AG04450 (cell line): ENCODE measurements around the gene KLHDC8A. TPM values are rescaled to one million over a fixed set of nuclear protein-coding genes. Genes with fewer than 3 reads are reported as not detected.
A peak's percentile ranks its signal among the peaks of the same experiment; 100 is the strongest.

Experiments
- CTCF ChIA-PET: fragments of 300-600, 350-600 bp; formaldehyde crosslinking; extraction: SDS; loops from one replicate; lab custom pipeline; 2022; ENCODE audit warnings: antibody characterized with exemption, inconsistent platforms; lab: Charles Lee
- POLR2A ChIA-PET: fragments of 350-600 bp; formaldehyde crosslinking; extraction: SDS; loops from one replicate; lab custom pipeline; 2021; ENCODE audit warnings: antibody characterized with exemption, inconsistent platforms; lab: Yijun Ruan, JAX
- DNase-seq: peaks from one replicate; pipeline ENCODE4 v3.0.0-alpha.2; 2011; ENCODE audit warnings: low read depth, low spot score
- H3K27ac ChIP-seq: one replicate; pipeline ENCODE4 v1.5.1; 2012; ENCODE audit warnings: low read depth, low read length, control low read depth
- H3K27me3 ChIP-seq: one replicate; pipeline ENCODE4 v1.6.0; 2012; ENCODE audit warnings: low read length; ENCODE audit not compliant: control insufficient read depth, insufficient read depth
- H3K4me3 ChIP-seq: 2 replicates; pipeline ENCODE4 v1.5.1; 2011; ENCODE audit warnings: mild to moderate bottlenecking, low read depth, low read length, control low read depth
- H3K9me3 ChIP-seq: 2 replicates; pipeline ENCODE4 v1.5.1; 2012; ENCODE audit warnings: low read length; ENCODE audit not compliant: control insufficient read depth, insufficient read depth
- CTCF ChIP-seq: IDR thresholded peaks from 2 replicates; pipeline ENCODE4 v1.5.1; 2011; ENCODE audit warnings: low read depth, low read length, control low read depth, inconsistent platforms
- polyA plus RNA-seq: library from polyadenylated mRNA; depleted of rRNA; stranded (reverse); fragments of >200 nt; gene quantifications from 2 replicates; pipeline ENCODE4 v1.2.3, GENCODE V29; 2011

KLHDC8A gene
- polyA plus RNA-seq, 1 experiment, result 0.06 TPM

- Histone ChIP-seq H3K27ac (no peak overlapping the region), H3K9me3 (peaks cover under 1% of the 10 kb centered on the region; the same call in 1 of the 2 replicates), H3K27me3 (peaks cover 51% of the 10 kb centered on the region), H3K4me3 (no peak overlapping the region)
- no peak for TF ChIP-seq CTCF
- ChIA-PET CTCF (interaction anchor here (1.4 to 5.8 kb wide), 4 partner anchors 12 to 187 kb away, joined by 11 to 85 read pairs (median 56); no protein-coding TSS in a partner anchor), POLR2A (no interaction called here)
- DNase-seq, result no peak
Observed at GRCh38 chr1:205338011-205338410, 18.7 kb downstream of the KLHDC8A start.

DNA sequence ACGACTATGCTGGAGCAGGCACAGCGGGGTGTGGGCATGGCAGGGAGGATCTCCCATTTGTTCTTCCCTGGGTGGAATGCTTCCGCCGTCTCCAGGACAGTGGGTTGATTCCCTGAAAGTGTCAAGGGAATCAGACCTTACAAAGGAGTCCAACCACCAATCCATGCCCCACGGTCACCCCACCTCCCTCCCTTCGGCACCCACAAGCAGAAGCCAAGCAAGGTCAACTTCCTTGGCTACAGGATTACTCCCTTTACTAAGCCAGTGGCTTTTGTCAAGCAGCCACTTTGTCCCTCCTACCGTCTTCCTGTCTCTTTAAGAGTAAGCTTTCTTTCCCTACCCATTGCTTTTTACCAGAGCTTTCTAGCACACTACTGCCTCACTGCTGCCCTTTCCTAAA is 19.2 kb downstream of the KLHDC8A start:
- Histone ChIP-seq H3K9me3 (no peaks in the 10 kb centered on the region), H3K4me3 (no peak overlapping the region), H3K27me3 (peaks cover 48% of the 10 kb centered on the region), H3K27ac (no peak overlapping the region)
- ChIA-PET POLR2A (no interaction called here), CTCF (interaction anchor here (0.9 to 5.8 kb wide), 6 partner anchors 12 to 187 kb away, joined by 3 to 85 read pairs (median 32); no protein-coding TSS in a partner anchor)
- no peak for DNase-seq
- TF ChIP-seq CTCF, result no peak

- Histone ChIP-seq H3K27me3 (peaks cover 41% of the 10 kb centered on the region), H3K4me3 (no peak overlapping the region), H3K27ac (no peak overlapping the region), H3K9me3 (no peaks in the 10 kb centered on the region)
- ChIA-PET POLR2A (no interaction called here), CTCF (interaction anchor here (0.5 to 5.8 kb wide), 59 partner anchors 8 to 764 kb away, joined by 3 to 85 read pairs (median 4); no protein-coding TSS in a partner anchor)
- peak; percentile 98 for TF ChIP-seq CTCF
- DNase-seq, result no peak
Observed at GRCh38 chr1:205335692-205336091, 21.0 kb downstream of the KLHDC8A start.

GRCh38 chr1:205332015-205332791 is 24.5 kb downstream of the KLHDC8A start:
- H3K27ac ChIP-seq, result no peak overlapping the region
- ChIA-PET CTCF (interaction anchor here (0.6 to 2.7 kb wide), 7 partner anchors 22 to 327 kb away, joined by 3 to 20 read pairs (median 8); no protein-coding TSS in a partner anchor), POLR2A (interaction anchor here (0.7 kb wide), 1 partner anchor 78 kb away, joined by 3 read pairs; no protein-coding TSS in a partner anchor)
- H3K27me3 ChIP-seq, result peaks cover 34% of the 10 kb centered on the region
- DNase-seq, result no peak
- no peaks in the 10 kb centered on the region for H3K9me3 ChIP-seq
- H3K4me3 ChIP-seq, result no peak overlapping the region
- no peak for TF ChIP-seq CTCF

GRCh38 chr1:205330150-205330549 is 26.6 kb downstream of the KLHDC8A start:
- peaks cover 23% of the 10 kb centered on the region for H3K27me3 ChIP-seq
- POLR2A ChIA-PET, result no interaction called here

More at GRCh38 chr1:205330150-205330549, 26.6 kb downstream of the KLHDC8A start:
- no peak overlapping the region for H3K27ac ChIP-seq
- TF ChIP-seq CTCF, result no peak
- H3K9me3 ChIP-seq, result no peaks in the 10 kb centered on the region
- DNase-seq, result no peak
- no peak overlapping the region for H3K4me3 ChIP-seq
- CTCF ChIA-PET, result interaction anchor here (1.1 to 14.1 kb wide), 5 partner anchors 24 to 194 kb away, joined by 3 to 603 read pairs (median 11); no protein-coding TSS in a partner anchor
